Measurements from ENCODE around the gene SPSB1.

DNA sequence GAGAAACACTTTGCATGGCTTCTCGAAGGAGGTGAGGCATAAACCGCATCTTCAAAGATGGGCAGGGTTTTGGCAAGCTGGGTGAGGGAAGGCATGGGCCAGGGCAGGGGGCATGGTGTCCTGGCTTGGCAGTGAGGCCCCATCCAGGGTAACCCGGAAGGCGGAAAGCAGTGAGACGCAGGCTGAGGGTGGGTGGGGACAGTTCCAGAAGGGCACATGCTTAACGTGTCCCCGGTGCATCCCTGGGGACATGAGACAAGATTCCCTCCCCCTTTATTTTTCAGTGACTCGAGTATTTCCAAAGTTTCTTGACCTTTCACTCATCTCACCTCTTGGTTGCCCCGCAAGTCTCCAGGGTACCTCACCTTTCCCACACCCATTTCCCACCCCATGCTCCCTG is 123.8 kb downstream of the SPSB1 start:
- TF ChIP-seq, protein P1, sequence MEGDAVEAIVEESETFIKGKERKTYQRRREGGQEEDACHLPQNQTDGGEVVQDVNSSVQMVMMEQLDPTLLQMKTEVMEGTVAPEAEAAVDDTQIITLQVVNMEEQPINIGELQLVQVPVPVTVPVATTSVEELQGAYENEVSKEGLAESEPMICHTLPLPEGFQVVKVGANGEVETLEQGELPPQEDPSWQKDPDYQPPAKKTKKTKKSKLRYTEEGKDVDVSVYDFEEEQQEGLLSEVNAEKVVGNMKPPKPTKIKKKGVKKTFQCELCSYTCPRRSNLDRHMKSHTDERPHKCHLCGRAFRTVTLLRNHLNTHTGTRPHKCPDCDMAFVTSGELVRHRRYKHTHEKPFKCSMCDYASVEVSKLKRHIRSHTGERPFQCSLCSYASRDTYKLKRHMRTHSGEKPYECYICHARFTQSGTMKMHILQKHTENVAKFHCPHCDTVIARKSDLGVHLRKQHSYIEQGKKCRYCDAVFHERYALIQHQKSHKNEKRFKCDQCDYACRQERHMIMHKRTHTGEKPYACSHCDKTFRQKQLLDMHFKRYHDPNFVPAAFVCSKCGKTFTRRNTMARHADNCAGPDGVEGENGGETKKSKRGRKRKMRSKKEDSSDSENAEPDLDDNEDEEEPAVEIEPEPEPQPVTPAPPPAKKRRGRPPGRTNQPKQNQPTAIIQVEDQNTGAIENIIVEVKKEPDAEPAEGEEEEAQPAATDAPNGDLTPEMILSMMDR (IDR thresholded peaks at IDR 0.05): no peak
- no peak for TF ChIP-seq POLR2A (IDR thresholded peaks at IDR 0.05)

Measured in right lobe of liver (tissue), 4 donors.